DMS53 (cell line): ENCODE measurements around the gene ELMOD3.
"Not testable (repeated sequence)": the region's sequence is repeated elsewhere in the genome, so short reads cannot be mapped to it uniquely, and the experiment has no call there.

Source experiments
- DNase-seq: peaks from one replicate; lab custom pipeline; 2025; lab: John Stamatoyannopoulos, UW

The ELMOD3 gene

GRCh38 chr2:85427300-85427835 lies 72.8 kb downstream of the ELMOD3 start:
- DNase-seq = no peak

GRCh38 chr2:85428343-85428881 lies 73.8 kb downstream of the ELMOD3 start:
- DNase-seq = no peak

GRCh38 chr2:85429213-85429923 lies 74.8 kb downstream of the ELMOD3 start:
- DNase-seq = no peak

- no peak for DNase-seq
Observed at GRCh38 chr2:85429924-85430289, 75.3 kb downstream of the ELMOD3 start.

- DNase-seq = no peak
Observed at GRCh38 chr2:85430752-85431569, 76.4 kb downstream of the ELMOD3 start.

GRCh38 chr2:85431570-85432205 lies 77.1 kb downstream of the ELMOD3 start:
- no peak for DNase-seq

- peak; percentile 78 for DNase-seq
Observed at GRCh38 chr2:85433511-85434089, 79.0 kb downstream of the ELMOD3 start.

GRCh38 chr2:85434696-85435095 lies 80.1 kb downstream of the ELMOD3 start:
- no peak for DNase-seq

- no peak for DNase-seq
Observed at GRCh38 chr2:85435220-85435958, 80.8 kb downstream of the ELMOD3 start.

GRCh38 chr2:85435981-85436835 lies 81.6 kb downstream of the ELMOD3 start:
- peak; percentile 58 for DNase-seq

GRCh38 chr2:85436836-85437487 lies 82.4 kb downstream of the ELMOD3 start:
- peak; percentile 72 for DNase-seq

- peak; percentile 95 for DNase-seq
Observed at GRCh38 chr2:85437488-85438200, 83.1 kb downstream of the ELMOD3 start.

GRCh38 chr2:85438201-85439024 lies 83.8 kb downstream of the ELMOD3 start:
- DNase-seq = peak; percentile 84

GRCh38 chr2:85439025-85439472 lies 84.5 kb downstream of the ELMOD3 start:
- no peak for DNase-seq

- not testable (repeated sequence) for DNase-seq
Observed at GRCh38 chr2:85439569-85439968, 85.0 kb downstream of the ELMOD3 start.

GRCh38 chr2:85439986-85440385 lies 85.4 kb downstream of the ELMOD3 start:
- DNase-seq = no peak

- DNase-seq = no peak
Observed at GRCh38 chr2:85440729-85441128, 86.2 kb downstream of the ELMOD3 start.
